HG03066 (cell line): ENCODE measurements around the gene MEIKIN.

ENCODE experiments used
- ATAC-seq: cut with Tn5 transposase; IDR thresholded peaks from one replicate; pipeline ENCODE4 v1.9.1; 2021; ENCODE audit warnings: low read depth; ENCODE audit not compliant: unreplicated experiment

Gene MEIKIN

DNA sequence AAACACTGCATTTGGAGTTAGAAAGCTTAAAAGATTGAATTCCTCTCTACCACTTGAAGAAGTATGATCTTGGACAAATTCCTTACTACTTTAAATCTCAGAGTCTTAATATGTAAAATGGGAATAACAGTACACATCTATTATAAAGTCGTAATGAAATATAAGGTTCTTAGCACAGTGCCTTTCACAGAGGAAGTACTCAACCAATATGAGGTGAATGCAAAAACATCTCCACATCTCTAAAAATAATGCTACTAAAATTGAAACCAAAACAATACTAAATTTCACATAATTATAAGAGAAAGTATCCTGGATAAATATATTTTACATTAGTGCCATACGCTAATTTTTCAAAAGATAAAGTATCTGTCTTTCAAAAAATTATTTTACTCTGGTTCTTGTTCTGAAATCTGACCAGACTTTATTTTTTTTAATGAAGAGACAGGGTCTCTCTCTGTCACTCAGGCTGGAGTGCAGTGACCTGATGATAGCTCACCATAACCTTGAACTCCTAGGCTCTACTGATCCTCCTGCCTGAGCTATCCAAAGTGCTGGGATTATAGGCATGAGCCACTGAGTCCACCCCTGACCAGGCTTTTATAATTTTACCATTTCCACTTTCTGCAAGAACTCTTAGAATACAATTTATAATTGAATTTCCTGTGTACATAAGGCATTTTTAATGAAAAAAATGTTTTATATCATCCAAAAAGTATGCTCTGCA, 127.3 kb downstream of the MEIKIN start:
- ATAC-seq, result no peak

- ATAC-seq, result no peak
Observed at GRCh38 chr5:131814990-131815389, 130.5 kb downstream of the MEIKIN start.

GRCh38 chr5:131812371-131813160, 132.9 kb downstream of the MEIKIN start:
- ATAC-seq, result no peak

DNA sequence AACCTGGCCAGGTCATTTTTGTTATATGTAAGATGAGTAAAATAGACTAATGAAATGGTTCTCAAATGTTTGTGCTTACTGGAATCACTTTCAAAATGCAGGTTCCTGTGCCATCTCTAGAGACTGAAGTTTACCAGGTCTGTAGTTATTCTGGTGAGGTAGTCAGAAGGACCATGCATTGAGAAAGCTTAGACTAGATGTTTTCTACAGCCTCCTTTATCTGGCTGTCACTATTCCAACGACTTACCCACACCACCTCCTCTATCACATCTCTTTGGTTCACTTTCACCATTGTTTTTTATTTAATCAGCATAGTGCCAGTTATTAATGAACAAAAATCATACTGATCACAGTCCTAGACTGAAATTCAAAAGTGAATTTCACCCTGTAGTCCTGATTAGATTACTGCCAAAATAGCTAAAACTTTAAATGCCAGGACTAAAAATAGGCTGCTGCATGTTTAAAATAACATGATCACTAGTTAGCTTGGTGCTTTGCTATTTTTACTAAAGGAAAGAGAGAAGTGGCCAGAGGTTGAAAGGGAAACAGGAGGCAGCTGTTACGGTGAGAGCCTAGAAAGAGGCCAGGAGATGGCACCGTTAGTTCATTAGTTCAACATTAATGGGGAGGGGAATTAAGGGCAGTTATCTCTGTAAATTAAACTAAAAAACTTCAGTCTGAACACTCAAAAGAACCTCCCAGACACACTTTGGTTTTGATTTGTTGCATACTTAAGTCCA, 134.8 kb downstream of the MEIKIN start:
- ATAC-seq, result peak; percentile 63

- ATAC-seq, result peak; percentile 95
Observed at GRCh38 chr5:131796793-131797693, 148.4 kb downstream of the MEIKIN start, which contains the start of gene FNIP1. Gene FNIP1, minus strand, starts transcription at chr5:131797017. Its CDS starts 96 bp downstream, at chr5:131796921.

DNA sequence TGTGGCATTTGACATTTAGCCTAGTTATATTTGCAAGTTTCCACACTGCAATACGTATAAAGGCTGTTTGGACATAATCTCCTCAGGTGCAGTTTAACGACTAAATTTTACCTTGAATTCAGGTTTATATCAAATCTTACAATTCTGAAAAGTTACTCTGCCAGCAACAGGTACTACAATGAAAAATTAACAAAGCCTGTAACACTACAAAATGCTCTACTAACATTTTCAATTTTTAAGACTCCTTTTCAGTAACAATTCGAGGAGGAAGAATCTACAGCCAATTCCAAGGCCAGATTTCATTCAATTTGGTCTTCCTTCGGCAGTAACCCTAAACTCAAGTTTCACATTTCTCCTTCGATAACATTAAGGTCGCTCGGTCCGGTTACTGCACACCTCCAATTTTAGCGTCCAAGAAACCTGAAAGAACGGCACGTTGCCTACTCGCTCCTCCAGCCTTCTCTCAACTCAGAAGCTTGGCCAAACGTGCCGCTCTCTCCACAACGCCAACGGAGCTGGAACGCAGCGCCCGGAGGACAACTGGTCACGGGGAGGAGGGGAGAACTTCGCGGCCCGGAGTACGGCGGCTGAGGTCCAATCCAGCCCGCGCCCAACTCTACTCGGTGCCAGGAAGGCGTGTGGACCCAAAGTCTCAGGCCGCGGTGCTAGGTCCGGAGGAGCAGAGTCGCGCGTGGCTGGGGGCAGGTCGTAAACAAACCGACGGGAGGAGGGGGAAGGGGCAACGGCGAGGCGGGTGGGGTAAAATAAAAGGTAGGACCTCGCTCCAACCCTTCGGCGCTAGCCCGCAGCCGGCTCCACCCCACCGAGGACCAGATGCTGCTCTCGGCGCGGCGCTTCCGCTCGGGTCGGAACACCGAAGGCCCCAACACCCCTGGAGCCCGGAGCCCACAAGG, 149.3 kb downstream of the MEIKIN start:
- ATAC-seq, result peak; percentile 11

- ATAC-seq, result no peak
Observed at GRCh38 chr5:131795228-131795627, 150.2 kb downstream of the MEIKIN start.

GRCh38 chr5:131794586-131794985, 150.9 kb downstream of the MEIKIN start:
- no peak for ATAC-seq

- no peak for ATAC-seq
Observed at GRCh38 chr5:131792896-131793295, 152.6 kb downstream of the MEIKIN start.

- ATAC-seq, result no peak
Observed at GRCh38 chr5:131791866-131792265, 153.6 kb downstream of the MEIKIN start.

GRCh38 chr5:131790550-131790949, 154.9 kb downstream of the MEIKIN start:
- ATAC-seq, result no peak

GRCh38 chr5:131789765-131790164, 155.7 kb downstream of the MEIKIN start:
- ATAC-seq, result no peak

GRCh38 chr5:131787736-131788135, 157.7 kb downstream of the MEIKIN start:
- no peak for ATAC-seq

DNA sequence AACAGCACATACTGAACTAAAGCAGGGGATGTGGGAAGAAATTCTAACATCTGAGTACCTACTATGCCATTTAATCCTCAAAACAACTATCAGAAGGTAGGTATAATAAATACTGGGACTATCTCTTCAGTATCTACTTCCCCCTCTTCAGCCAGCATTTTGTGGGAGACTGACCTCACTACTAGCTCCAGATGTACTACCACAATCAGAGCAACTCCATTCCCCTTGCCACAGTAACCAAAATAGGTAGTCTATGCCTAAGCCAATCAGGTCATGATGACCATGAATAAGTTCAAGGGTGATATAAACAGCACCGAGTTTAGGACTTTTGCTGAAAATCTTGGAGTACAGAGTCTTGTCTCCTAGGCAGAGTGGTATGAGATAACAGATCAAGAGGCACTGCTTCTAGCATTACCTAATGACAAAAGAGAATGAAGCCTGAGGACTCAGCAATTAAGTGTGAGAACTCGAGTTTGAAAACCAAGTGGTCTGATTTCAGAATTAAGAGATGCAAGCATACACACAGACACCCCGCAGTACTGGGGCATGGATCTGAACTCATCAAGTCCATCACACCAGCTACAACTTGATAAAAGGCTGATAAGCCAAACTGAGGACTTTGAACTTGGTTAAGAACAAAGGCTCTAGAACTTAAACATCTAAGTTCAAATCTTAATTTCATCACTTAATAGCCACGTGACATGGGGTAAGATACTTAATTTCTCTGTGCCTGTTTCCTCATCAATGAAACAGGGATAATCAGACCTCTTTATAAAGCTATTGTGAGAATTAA, 158.4 kb downstream of the MEIKIN start:
- ATAC-seq, result no peak

GRCh38 chr5:131786036-131786435, 159.4 kb downstream of the MEIKIN start:
- ATAC-seq, result no peak

DNA sequence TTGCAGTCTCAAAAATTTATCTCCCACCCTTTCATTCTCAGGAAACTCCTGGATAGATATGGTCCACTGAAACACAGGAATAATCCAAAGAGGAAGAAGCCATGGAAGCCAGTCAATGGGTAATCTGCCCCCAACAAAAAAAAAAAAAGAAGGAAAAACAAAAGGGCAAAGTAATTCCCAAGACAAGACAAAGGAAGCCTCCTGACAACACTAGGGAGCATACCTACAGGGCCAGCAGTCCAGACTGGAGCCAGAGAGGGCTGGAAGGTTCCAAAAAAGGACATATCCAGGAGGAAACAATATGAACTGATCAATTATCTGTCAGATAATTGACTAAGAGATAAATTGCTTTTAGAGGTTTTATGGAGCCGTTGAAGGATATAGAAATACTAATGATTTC, 161.6 kb downstream of the MEIKIN start:
- ATAC-seq, result no peak

- ATAC-seq, result no peak
Observed at GRCh38 chr5:131783357-131783756, 162.1 kb downstream of the MEIKIN start.

- no peak for ATAC-seq
Observed at GRCh38 chr5:131782717-131783116, 162.7 kb downstream of the MEIKIN start.
